Activated naive CD4-positive, alpha-beta T cell treated with anti-CD3 and anti-CD28 coated beads, Interleukin-2, amount 50 U/mL, for 16 hours (primary cell): ENCODE data around the gene ZNF775.

Experiments used
- DNase-seq: peaks from one replicate; pipeline ENCODE4 v3.0.0-alpha.2; 2020

The ZNF775 gene

GRCh38 chr7:150351587-150352194 lies 27.4 kb upstream of the ZNF775 start:
- no peak for DNase-seq

GRCh38 chr7:150355666-150356059 lies 23.5 kb upstream of the ZNF775 start:
- DNase-seq: no peak

GRCh38 chr7:150356265-150356897 lies 22.7 kb upstream of the ZNF775 start:
- DNase-seq: no peak

DNA sequence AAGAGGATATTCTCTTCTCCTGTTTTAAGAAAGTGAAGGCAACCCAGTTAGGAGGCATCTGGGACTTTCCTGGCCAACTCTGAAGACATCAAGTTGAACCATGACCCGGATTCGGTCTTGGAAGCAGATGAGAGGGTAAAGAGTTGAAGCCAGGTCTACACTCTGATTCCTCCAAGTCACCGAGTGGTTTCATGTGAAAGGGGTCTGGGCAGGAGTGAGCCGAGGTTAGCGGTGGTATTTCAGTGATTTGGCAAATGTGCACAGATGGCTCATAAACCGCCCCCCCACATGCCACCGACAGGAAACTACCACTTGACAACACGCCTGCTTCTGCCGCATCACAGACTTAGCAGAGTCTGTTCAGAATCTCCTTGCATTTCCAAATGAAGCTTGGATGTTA lies 21.9 kb upstream of the ZNF775 start:
- peak; percentile 69 for DNase-seq

DNA sequence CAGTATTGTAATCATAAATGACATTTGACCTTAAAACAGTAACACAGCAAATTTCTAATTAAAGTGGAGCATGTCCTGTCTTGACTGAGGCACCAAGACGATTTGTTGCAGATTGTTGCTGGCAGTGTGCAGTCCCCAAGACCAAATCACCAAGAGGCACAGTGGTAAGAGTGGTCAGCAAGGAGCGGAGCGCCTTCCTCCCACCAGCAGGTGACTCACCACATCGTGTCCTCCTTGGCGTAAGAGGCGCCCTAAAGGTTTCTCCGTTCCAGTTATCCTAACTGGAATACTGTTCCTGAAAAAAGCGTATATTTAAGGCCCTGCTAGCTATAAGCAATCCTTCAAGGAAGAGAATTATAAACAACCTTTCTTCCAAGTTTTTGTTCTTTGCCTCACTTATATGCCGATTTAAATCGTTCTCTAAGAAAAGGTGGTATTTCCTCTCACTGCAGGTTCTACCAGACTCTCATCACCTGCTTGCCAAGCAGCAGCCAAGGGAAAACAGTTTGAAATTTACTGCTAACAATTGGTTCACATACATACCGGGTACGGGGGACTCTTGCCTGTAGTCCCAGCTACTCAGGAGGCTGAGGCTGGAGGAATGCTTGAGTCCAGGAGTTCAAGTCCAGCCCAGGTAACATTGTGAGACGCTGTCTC lies 21.2 kb upstream of the ZNF775 start:
- no peak for DNase-seq

GRCh38 chr7:150358433-150358832 lies 20.7 kb upstream of the ZNF775 start:
- no peak for DNase-seq

DNA sequence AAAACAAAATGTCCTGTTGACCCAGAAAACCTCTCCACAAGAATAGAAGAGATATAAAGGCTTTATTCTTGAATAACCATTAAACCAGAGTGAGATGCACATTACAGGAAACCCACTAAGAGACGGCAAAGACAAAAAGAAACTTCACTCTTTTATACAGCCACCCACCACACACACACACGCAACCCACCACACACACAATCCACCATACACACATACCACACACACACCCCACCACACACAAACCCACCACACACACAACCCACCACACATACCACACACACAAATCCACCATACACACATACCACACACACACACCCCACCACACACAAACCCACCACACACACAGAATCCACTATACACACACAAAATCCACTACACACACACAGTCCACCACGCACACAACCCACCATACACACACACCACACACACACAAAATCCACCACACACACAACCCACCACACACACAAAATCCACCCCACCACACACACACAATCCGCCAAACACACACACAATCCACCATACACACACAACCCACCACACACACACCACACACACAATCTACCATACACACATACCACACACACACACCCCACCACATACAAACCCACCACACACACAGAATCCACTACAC lies 20.0 kb upstream of the ZNF775 start:
- no peak for DNase-seq

- no peak for DNase-seq
Measured at GRCh38 chr7:150359622-150360362, 19.3 kb upstream of the ZNF775 start.

- DNase-seq: no peak
Measured at GRCh38 chr7:150360363-150361058, 18.6 kb upstream of the ZNF775 start.

DNA sequence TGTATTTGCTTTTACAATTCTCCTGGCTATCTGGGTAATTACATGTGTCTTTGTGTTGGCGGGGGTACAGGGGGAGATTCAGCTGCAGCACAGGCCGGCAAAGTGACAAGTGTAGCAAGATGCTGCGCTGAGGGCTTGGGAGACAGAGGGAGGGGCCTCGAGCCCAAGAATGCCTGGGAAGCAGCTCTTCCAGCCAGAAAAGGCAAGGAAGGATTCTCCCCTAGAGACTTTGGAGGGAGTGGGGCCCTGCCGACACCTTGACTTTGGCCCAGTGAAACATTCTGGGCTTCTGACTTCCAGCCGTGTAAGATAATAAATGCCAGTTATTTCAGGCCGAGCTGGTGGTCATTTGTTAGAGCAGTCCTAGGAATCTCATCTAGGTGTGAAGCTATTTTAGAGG lies 17.7 kb upstream of the ZNF775 start:
- DNase-seq: no peak

- no peak for DNase-seq
Measured at GRCh38 chr7:150361807-150362621, 17.1 kb upstream of the ZNF775 start.

DNA sequence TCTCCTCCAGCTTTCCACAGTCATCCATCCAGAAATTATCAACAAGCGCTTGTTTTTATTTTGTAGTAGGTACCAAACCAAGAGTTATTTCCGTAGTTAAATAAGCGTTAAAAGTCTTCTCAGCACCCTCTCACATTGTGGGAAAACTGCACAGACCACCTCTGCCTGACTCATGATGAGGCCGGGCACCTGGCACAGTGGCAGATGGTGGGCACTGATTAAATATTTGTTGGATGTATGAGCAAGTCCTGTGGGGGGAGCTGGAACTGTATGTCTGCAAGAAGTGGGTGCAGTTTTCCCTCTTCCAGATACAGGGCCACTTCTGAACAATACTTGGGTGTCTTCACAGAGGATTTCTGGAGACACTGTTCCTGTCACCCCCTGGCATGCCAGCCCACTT lies 15.8 kb upstream of the ZNF775 start:
- no peak for DNase-seq

- no peak for DNase-seq
Measured at GRCh38 chr7:150363872-150364271, 15.3 kb upstream of the ZNF775 start.

- no peak for DNase-seq
Measured at GRCh38 chr7:150365194-150365593, 13.9 kb upstream of the ZNF775 start.

DNA sequence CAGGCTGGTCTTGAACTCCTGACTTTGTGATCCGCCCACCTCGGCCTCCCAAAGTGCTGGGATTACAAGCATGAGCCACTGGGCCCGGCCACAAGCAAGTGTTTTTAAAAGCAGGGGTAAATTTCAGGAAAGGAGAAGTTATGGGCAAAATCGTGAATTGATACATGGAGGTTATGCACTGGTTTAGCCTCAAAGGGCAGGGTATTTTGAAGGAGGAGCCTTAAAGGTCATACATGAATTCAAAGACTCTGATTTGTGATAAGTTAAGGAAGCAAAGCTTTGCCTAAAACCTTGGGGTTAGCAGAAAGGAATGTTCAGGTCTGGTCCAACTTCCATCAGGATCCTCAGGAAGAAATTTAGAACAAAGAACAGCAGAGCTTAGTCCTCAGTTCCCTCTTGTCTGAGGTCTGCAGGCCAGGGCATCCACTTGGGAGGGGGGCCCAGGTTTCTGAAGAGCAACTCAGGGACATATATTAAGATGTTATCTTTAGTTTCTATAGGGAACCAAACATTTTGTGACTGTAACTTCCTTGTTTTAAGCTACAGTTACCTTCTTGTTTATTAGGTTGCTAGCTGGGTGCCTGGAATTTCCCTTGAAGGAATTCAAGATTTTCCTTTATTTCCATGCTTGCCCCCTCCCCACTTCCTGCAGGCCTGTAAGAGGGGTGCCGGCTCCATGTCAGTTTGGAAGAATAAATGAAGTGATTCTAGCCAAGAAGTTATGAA lies 13.3 kb upstream of the ZNF775 start:
- DNase-seq: no peak

- DNase-seq: no peak
Measured at GRCh38 chr7:150367677-150368095, 11.4 kb upstream of the ZNF775 start.

GRCh38 chr7:150368096-150368883 lies 10.8 kb upstream of the ZNF775 start, which contains the start of gene REPIN1:
Gene REPIN1 (plus strand): TSS chr7:150368822. CDS start chr7:150369712, 890 bp downstream.
- peak; percentile 80 for DNase-seq

DNA sequence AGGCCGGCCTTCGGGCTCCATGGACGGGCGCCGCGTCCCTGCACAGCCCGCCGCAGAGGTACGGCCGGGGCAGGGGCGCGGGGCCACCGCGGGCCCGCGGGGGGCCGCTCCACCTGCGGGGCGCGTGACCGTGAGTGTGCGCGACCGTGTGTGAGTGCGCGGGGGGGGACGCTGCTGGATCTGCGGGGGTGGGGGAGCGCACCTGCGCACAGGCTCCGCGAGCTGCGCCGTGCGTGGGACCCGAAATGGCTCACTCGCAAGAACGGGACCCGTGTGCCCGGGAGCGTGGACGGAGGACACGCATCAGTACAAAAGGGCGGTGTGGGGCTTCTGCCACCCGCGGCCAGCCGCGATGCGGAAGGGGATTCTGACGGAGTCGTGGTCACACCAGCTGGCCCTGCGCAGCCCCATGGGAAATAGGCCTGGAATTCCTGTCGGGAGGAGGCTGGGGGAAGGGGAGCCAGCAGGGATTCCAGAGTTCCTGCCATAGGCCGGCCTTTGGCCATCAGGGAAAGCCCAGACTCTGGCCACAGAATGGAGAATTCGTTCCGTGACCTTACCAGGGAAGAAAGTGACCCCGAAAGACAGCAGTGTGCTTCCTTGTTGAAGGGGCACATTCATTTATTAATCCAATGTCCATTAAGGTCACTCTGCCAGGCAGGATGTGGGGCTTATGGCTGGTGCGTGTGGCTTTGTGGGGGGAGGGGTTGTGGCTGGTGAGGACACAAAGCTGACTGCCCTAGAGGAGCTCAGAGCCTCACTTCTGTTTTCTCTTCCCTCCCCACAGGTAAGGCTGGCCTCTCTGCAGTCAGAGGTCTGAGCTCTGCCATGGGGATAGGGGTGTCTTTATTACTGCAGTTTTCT lies 10.0 kb upstream of the ZNF775 start:
- peak; percentile 77 for DNase-seq
